HEK293 (cell line): ENCODE measurements around the gene SYNCRIP.

Experiments
- HIC1 ChIP-seq: fragments of 450-650 bp; formaldehyde crosslinking; IDR thresholded peaks from 2 replicates; pipeline ENCODE4 v1.5.1; 2016; ENCODE audit warnings: missing biosample characterization, missing genetic modification characterization
- ZEB2 ChIP-seq: fragments of 450-650 bp; formaldehyde crosslinking; IDR thresholded peaks from 2 replicates; pipeline ENCODE4 v1.5.1; 2016; ENCODE audit warnings: missing biosample characterization, missing genetic modification characterization
- ZNF24 ChIP-seq: fragments of 450-650 bp; formaldehyde crosslinking; IDR thresholded peaks from 2 replicates; pipeline ENCODE4 v1.5.1; 2016; ENCODE audit warnings: missing biosample characterization, missing genetic modification characterization
- ZNF302 ChIP-seq: fragments of 450-650 bp; formaldehyde crosslinking; IDR thresholded peaks from 2 replicates; pipeline ENCODE4 v1.5.1; 2016; ENCODE audit warnings: missing biosample characterization, missing genetic modification characterization, low read depth
- ZNF704 ChIP-seq: fragments of 450-650 bp; formaldehyde crosslinking; IDR thresholded peaks from 2 replicates; pipeline ENCODE4 v1.5.1; 2016; ENCODE audit warnings: missing biosample characterization, missing genetic modification characterization
- ZNF776 ChIP-seq: fragments of 450-650 bp; formaldehyde crosslinking; IDR thresholded peaks from 2 replicates; pipeline ENCODE4 v1.5.0; 2017; ENCODE audit warnings: missing biosample characterization, missing genetic modification characterization, borderline replicate concordance
- TF ChIP-seq, protein P1 (sequence below): fragments of 450-650 bp; formaldehyde crosslinking; optimal IDR thresholded peaks from 2 replicates; pipeline ENCODE3; 2016; ENCODE audit warnings: missing biosample characterization, mild to moderate bottlenecking, missing genetic modification characterization
- TF ChIP-seq, protein P2 (sequence below): fragments of 450-650 bp; formaldehyde crosslinking; IDR thresholded peaks from 2 replicates; pipeline ENCODE4 v1.5.1; 2016; ENCODE audit warnings: missing biosample characterization, missing genetic modification characterization

DNA sequence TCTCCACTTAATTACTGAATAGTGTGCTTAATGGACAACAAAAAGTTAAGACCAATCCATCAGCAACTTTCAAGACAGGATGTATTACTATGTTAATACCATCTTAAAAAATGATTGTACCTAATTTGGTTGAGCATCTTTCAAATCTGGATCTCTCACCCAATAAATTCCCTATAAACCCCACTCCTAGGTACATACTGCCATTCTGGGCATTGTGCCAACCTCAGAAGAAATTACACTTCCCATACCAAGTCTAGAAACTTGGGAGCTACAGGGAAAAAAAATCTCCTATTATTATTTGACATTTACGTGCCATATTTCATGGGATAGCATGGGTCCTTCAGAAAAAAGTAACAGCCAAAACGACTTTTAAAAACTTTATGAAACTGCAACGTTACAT lies 5.1 kb downstream of the SYNCRIP start:
- TF ChIP-seq ZNF302 (tag by site-specific recombination): no peak
- TF ChIP-seq, protein P1, sequence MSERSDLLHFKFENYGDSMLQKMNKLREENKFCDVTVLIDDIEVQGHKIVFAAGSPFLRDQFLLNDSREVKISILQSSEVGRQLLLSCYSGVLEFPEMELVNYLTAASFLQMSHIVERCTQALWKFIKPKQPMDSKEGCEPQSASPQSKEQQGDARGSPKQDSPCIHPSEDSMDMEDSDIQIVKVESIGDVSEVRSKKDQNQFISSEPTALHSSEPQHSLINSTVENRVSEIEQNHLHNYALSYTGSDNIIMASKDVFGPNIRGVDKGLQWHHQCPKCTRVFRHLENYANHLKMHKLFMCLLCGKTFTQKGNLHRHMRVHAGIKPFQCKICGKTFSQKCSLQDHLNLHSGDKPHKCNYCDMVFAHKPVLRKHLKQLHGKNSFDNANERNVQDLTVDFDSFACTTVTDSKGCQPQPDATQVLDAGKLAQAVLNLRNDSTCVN (tag by site-specific recombination): no peak
- no peak for TF ChIP-seq ZNF704 (tag by site-specific recombination)
- TF ChIP-seq, protein P2, sequence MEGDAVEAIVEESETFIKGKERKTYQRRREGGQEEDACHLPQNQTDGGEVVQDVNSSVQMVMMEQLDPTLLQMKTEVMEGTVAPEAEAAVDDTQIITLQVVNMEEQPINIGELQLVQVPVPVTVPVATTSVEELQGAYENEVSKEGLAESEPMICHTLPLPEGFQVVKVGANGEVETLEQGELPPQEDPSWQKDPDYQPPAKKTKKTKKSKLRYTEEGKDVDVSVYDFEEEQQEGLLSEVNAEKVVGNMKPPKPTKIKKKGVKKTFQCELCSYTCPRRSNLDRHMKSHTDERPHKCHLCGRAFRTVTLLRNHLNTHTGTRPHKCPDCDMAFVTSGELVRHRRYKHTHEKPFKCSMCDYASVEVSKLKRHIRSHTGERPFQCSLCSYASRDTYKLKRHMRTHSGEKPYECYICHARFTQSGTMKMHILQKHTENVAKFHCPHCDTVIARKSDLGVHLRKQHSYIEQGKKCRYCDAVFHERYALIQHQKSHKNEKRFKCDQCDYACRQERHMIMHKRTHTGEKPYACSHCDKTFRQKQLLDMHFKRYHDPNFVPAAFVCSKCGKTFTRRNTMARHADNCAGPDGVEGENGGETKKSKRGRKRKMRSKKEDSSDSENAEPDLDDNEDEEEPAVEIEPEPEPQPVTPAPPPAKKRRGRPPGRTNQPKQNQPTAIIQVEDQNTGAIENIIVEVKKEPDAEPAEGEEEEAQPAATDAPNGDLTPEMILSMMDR (tag by site-specific recombination): no peak
- TF ChIP-seq ZNF776 (tag by site-specific recombination): no peak
- TF ChIP-seq ZNF24 (tag by site-specific recombination): no peak
- TF ChIP-seq HIC1: no peak
- no peak for TF ChIP-seq ZEB2 (tag by site-specific recombination)
